GM18868 (cell line): ENCODE results near the gene ZNF318.

Experiments used
- ATAC-seq: cut with Tn5 transposase; IDR thresholded peaks from one replicate; pipeline ENCODE4 v1.9.1; 2021; ENCODE audit warnings: mild to moderate bottlenecking, moderate library complexity; ENCODE audit not compliant: unreplicated experiment

The ZNF318 gene

DNA sequence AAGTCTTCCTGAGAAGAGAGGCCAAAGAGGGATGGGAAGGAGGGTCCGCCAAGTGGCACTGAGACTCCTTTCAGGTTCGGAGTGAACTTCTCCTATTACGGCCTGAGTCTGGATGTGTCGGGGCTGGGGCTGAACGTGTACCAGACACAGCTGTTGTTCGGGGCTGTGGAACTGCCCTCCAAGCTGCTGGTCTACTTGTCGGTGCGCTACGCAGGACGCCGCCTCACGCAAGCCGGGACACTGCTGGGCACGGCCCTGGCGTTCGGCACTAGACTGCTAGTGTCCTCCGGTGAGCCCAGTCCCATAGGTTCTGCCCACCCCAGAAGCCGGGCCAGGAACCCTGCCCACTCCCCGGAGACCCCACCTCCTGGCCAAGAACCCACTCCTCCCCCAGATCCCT is 67.3 kb downstream of the ZNF318 start:
- ATAC-seq: no peak

GRCh38 chr6:43301081-43301870 is 68.2 kb downstream of the ZNF318 start:
- ATAC-seq: no peak

DNA sequence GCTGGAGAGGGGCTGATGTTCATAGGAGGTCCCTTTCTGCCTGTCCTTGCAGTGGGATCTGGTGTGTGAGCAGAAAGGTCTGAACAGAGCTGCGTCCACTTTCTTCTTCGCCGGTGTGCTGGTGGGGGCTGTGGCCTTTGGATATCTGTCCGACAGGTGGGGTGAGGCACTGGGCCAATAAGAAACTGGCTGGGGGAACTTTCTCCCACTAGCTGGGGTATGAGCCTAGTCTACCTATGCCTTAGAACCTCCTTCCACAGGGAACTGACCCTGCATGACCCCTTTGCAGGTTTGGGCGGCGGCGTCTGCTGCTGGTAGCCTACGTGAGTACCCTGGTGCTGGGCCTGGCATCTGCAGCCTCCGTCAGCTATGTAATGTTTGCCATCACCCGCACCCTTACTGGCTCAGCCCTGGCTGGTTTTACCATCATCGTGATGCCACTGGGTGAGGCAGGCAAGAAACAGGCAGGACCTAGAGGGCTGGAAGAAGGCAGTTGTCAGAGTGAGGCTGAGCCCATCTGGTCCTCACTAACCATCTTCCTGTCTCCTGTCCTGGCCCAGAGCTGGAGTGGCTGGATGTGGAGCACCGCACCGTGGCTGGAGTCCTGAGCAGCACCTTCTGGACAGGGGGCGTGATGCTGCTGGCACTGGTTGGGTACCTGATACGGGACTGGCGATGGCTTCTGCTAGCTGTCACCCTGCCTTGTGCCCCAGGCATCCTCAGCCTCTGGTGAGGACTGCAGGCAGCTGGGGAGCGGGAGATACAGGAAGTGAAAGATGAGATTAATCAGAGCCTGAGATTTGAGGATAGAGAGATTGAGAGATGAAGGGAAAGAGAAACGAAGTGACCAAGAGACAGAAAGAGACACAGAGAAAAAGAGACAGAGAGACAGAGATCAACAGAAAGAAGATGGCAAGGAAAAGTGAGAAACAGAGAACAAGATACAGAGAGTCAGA is 69.8 kb downstream of the ZNF318 start:
- ATAC-seq: no peak

GRCh38 chr6:43298565-43299337 is 70.7 kb downstream of the ZNF318 start:
- no peak for ATAC-seq

DNA sequence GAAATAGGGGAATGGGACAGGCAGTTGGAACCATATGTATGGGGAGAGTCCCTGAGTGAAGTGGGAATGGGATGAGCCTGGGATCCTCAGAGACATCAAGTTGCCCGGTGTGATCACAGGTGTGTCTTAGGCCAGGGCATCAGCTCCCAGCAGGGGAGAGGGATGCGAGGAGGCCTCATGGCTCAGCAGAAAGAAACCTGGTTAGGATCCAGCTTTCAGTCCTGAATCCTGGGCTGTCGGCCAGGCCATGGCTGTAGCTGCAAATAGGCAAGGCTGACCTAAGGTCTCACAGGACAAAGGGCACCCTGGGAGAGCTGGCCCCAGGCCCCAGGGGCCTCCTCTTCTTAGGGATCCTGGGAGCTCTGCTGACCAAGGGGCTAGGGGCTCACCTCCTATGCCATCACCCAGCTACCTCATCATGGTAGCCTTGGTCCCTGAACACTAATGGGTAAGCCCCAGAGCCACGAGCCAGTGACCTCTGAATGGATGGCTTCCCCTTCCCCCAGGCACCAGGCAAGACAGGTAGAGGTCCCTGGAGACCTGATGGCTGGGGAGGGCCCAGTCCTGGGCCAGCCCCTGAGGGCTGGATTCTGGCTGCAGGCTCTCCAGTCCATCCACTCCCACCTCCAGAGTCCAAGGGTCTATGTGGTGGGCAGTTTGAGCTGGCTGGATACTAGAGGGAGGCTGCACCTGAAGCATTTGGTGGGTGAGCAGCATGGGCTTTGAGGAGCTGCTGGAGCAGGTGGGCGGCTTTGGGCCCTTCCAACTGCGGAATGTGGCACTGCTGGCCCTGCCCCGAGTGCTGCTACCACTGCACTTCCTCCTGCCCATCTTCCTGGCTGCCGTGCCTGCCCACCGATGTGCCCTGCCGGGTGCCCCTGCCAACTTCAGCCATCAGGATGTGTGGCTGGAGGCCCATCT is 71.5 kb downstream of the ZNF318 start, which contains the start of gene SLC22A7:
SLC22A7 (plus strand) TSS at position 617 of the 921 bp plus-strand sequence; CDS start at position 716, 99 bp downstream.
- ATAC-seq: no peak

- no peak for ATAC-seq
Measured at GRCh38 chr6:43296780-43297497, 72.5 kb downstream of the ZNF318 start.

GRCh38 chr6:43295456-43295855 is 74.0 kb downstream of the ZNF318 start:
- ATAC-seq: no peak

DNA sequence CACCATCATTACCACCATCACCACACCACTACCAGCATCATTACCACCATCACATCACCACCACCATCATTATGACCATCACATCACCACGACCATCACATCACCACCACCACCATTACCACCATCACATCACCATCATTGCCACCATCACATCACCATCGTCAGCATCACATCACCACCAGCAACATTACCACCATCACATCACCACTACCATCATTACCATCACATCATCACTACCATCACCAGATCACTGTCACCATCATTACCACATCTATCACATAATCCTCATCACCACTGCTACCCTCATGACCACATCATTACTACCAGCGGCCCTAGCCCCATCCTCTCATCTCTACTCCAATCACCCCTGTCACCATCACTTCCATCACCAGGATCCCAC is 74.9 kb downstream of the ZNF318 start:
- ATAC-seq: no peak

- ATAC-seq: no peak
Measured at GRCh38 chr6:43293698-43294097, 75.7 kb downstream of the ZNF318 start.

DNA sequence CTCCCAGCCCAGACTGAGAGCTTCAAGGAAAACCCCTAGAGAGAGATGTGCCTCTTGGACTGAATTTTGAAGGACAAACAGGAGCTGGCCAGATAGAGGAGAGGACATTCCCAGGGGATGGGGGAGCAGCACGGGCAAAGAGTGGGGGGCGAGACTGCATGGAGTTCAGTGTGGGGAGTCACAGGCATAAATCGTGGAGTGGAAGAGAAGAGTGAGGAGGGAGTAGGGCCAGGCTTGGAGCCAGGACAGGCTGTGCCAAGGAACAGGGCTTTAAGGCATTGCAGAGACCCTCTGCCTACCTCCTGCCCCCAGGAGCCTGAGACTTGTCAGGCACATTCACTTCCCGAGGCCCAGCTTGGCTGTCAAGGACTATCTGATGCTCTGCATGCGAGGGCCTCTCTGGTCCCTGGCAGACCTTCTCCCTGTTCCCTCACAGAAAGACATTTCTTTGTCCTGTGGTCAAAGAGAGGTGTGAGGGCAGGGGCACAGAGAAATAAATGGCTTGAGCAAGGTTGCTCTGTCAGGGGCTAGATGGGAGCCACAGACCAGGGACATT is 76.6 kb downstream of the ZNF318 start:
- no peak for ATAC-seq

GRCh38 chr6:43292341-43292740 is 77.1 kb downstream of the ZNF318 start:
- no peak for ATAC-seq

DNA sequence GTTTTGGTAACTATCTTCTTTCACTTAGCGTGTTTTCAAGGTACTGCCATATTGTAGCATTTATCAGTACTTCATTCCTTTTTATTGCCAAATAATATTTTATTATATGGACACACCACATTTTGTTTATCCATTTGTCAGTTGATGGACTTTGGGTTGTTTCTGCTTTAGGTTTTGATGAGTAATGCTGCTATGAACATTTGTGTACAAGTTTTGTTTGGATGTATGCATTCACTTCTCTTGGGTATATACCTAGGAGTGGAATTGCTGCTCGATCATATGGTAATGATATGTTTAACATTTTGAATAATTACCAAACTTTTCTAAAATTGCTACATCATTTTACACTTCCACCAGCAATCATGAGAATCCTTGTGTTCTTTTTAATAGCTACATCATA is 77.7 kb downstream of the ZNF318 start:
- ATAC-seq: no peak

GRCh38 chr6:43290905-43291355 is 78.5 kb downstream of the ZNF318 start:
- no peak for ATAC-seq

DNA sequence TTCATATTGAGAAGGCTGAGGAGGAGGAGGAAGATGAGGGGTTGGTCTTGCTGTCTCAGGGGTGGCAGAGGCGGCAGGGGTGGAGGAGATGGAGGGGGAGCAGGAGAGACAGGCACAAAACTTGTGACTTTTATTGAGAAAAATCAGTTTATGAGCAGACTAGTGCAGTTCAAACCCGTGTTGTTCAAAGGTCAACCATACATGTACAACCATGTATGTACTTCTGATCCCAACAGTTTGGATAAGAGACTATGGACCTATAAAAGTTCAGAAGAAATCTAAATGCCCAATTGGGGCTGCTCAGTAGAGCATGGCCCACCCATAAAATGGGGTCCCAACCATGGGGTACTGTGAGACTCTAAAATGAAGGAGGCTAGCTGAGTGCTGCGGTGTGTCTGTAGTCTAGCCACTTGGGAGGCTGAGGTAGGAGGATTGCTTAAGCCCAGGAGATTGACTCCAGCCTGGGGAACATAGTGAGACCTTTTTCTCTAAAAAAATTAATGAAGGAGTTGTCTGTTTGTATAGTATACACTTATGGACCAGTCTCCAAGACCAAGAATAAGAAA is 79.0 kb downstream of the ZNF318 start:
- ATAC-seq: no peak

- ATAC-seq: no peak
Measured at GRCh38 chr6:43287717-43288679, 81.4 kb downstream of the ZNF318 start.

DNA sequence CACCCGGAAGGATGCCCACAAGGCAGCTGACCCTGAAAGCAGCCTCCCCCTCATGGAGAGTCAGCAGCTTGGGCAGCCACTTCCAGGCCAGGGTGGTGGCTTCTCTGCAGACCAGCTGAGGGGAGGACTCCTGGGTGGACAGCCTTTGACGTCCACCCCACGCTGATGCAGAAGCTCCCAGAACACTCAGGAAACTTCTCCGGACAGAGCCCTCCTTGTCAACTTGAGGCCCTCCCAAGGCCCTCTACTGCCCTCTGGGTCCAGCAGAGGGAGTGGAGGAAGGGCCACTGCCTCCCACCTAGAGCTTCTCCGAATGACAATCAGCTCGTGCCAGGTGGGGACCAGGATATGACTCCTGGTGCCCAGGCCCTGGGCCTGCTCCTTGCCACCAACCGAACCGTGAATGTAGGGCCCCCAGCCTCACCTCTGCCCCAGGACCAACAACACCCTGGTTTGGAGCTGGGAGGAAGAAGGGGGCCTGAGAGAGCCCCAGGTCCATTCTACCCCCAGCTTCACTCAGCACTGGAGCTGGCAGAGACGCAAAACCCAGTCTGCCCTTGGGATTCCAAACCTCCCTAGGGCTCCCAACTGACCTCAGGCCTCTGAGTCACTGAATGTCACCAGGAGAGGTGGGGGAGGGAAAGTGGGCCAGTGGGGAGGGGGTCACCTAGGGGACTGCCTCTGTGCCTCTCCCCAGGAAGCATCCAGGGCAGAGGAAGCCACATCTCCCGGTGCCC is 82.3 kb downstream of the ZNF318 start:
- no peak for ATAC-seq
